Measurements from ENCODE around the gene PIP5K1B. TPM values are rescaled to one million over a fixed set of nuclear protein-coding genes. Genes with fewer than 3 reads are reported as not detected.

Gene PIP5K1B
- total and polyA plus RNA-seq, 2 experiments from 2014 or later, result 1.3 to 2.8 TPM

DNA sequence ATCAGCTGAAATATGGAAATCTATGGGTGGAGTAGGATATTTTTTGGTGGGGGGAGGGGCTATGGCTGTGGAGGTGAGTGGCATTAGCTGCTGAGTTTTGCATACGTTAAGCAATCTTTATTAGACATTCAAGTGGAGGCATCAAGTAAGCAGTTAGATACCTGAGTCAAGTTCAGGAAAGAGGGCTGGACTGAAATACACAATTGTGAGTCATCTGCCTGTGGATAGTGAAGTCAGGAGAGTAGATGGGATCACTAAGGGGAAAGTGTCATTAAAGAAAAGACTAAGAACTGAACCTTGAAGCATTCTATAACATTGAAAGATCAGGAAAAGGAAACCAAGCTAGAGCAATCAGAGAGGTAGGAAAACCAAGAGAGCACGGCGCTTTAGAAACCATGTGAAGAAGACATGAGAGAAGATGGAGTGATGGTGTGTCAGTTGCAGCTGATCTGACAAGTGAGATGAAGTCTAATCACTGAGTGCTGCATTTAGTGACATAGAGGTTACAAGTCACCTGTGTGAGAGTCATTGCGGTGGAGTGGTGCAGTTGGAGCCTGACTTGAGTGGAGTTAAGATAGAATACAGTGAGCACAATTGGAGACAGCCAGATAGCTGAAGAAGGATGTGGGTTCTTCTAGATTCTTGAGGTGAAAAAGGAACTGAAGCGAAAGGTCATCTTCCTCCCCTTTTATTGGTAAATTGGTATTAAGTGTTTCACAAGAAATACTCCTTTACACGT lies 88.7 kb downstream of the PIP5K1B start:
- H3K4me3 Mint-ChIP-seq, result no peak overlapping the region
- H3K4me1 ChIP-seq (ENCODE audit: insufficient read depth), result no peaks in the 10 kb centered on the region
- no peaks in the 10 kb centered on the region for H3K36me3 Mint-ChIP-seq (ENCODE audit: low read depth)
- no peaks in the 10 kb centered on the region for H3F3A ChIP-seq (replicated peaks; ENCODE audit: low read depth)
- no peaks in the 10 kb centered on the region for H3K79me2 ChIP-seq (replicated peaks; ENCODE audit: insufficient read depth)
- no peaks in the 10 kb centered on the region for H3K27me3 Mint-ChIP-seq (ENCODE audit: insufficient read depth, low read depth, poor library complexity)
- DNase-seq (ENCODE audit: low spot score) (no peak), ATAC-seq (no peak)
- H3K27me3 ChIP-seq (ENCODE audit: insufficient read depth), result no peaks in the 10 kb centered on the region
- H3K4me1 Mint-ChIP-seq, result peaks cover 9% of the 10 kb centered on the region; the same call in 2 of the 3 replicates
- H3K9me3 Mint-ChIP-seq, result no peaks in the 10 kb centered on the region
- H3K36me3 ChIP-seq (ENCODE audit: insufficient read depth), result no peaks in the 10 kb centered on the region
- no peak overlapping the region for H3K4me2 ChIP-seq
- H3K9me2 ChIP-seq (ENCODE audit: insufficient read depth), result no peaks in the 10 kb centered on the region
- H2AFZ ChIP-seq, result no peak overlapping the region
- H4K20me1 ChIP-seq (replicated peaks; ENCODE audit: insufficient read depth), result no peaks in the 10 kb centered on the region
- no peak for TF ChIP-seq EZH2phosphoT487 (IDR thresholded peaks at IDR 0.05; ENCODE audit: unreplicated experiment)
- TF ChIP-seq, protein P1, sequence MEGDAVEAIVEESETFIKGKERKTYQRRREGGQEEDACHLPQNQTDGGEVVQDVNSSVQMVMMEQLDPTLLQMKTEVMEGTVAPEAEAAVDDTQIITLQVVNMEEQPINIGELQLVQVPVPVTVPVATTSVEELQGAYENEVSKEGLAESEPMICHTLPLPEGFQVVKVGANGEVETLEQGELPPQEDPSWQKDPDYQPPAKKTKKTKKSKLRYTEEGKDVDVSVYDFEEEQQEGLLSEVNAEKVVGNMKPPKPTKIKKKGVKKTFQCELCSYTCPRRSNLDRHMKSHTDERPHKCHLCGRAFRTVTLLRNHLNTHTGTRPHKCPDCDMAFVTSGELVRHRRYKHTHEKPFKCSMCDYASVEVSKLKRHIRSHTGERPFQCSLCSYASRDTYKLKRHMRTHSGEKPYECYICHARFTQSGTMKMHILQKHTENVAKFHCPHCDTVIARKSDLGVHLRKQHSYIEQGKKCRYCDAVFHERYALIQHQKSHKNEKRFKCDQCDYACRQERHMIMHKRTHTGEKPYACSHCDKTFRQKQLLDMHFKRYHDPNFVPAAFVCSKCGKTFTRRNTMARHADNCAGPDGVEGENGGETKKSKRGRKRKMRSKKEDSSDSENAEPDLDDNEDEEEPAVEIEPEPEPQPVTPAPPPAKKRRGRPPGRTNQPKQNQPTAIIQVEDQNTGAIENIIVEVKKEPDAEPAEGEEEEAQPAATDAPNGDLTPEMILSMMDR (conservative IDR thresholded peaks at IDR 0.05; ENCODE audit: low read depth in 2 of 2), result no peak
- TF ChIP-seq EZH2 (IDR thresholded peaks at IDR 0.05; ENCODE audit: low read depth, unreplicated experiment), result no peak
- no peak overlapping the region for H3K4me3 ChIP-seq
- H3K27ac ChIP-seq (ENCODE audit: low read depth), result no peak overlapping the region
- H3K27ac Mint-ChIP-seq, result no peak overlapping the region

GRCh38 chr9:68794898-68795297 lies 89.9 kb downstream of the PIP5K1B start:
- H3K4me1 Mint-ChIP-seq, result peaks cover 9% of the 10 kb centered on the region; the same call in 2 of the 3 replicates
- Histone ChIP-seq H3K79me2 (replicated peaks; ENCODE audit: insufficient read depth) (no peaks in the 10 kb centered on the region), H4K20me1 (replicated peaks; ENCODE audit: insufficient read depth) (no peaks in the 10 kb centered on the region), H3K4me2 (no peak overlapping the region), H3K4me1 (ENCODE audit: insufficient read depth) (no peaks in the 10 kb centered on the region), H3K4me3 (no peak overlapping the region), H3K27me3 (ENCODE audit: insufficient read depth) (no peaks in the 10 kb centered on the region), H2AFZ (no peak overlapping the region), H3K9me2 (ENCODE audit: insufficient read depth) (peaks cover 1% of the 10 kb centered on the region; the same call in 1 of the 2 replicates), H3K27ac (ENCODE audit: low read depth) (no peak overlapping the region), H3F3A (replicated peaks; ENCODE audit: low read depth) (no peaks in the 10 kb centered on the region), H3K36me3 (ENCODE audit: insufficient read depth) (no peaks in the 10 kb centered on the region)
- DNase-seq (ENCODE audit: low spot score), result no peak
- H3K27me3 Mint-ChIP-seq (ENCODE audit: insufficient read depth, low read depth, poor library complexity), result no peaks in the 10 kb centered on the region
- TF ChIP-seq ZNF331 (CRISPR knock-in tag; IDR thresholded peaks at IDR 0.05; ENCODE audit: low read depth) (no peak), NANOG (IDR thresholded peaks at IDR 0.05; ENCODE audit: borderline replicate concordance) (no peak), POLR2AphosphoS5 (IDR thresholded peaks at IDR 0.05; ENCODE audit: low read depth) (no peak), EZH2 (IDR thresholded peaks at IDR 0.05; ENCODE audit: low read depth, unreplicated experiment) (no peak), CREB1 (CRISPR knock-in tag; IDR thresholded peaks at IDR 0.05; ENCODE audit: low read depth) (no peak), JUNB (IDR thresholded peaks at IDR 0.05; ENCODE audit: unreplicated experiment) (no peak), EZH2phosphoT487 (IDR thresholded peaks at IDR 0.05; ENCODE audit: unreplicated experiment) (no peak)
- H3K9me3 Mint-ChIP-seq, result no peaks in the 10 kb centered on the region
- H3K36me3 Mint-ChIP-seq (ENCODE audit: low read depth), result no peaks in the 10 kb centered on the region
- no peak overlapping the region for H3K27ac Mint-ChIP-seq
- no peak overlapping the region for H3K4me3 Mint-ChIP-seq
- ATAC-seq, result no peak

GRCh38 chr9:68795411-68795810 lies 90.4 kb downstream of the PIP5K1B start:
- Histone ChIP-seq H3K9me2 (ENCODE audit: insufficient read depth) (peaks cover 5% of the 10 kb centered on the region; the same call in 1 of the 2 replicates), H3K79me2 (replicated peaks; ENCODE audit: insufficient read depth) (no peaks in the 10 kb centered on the region), H3F3A (replicated peaks; ENCODE audit: low read depth) (no peaks in the 10 kb centered on the region), H3K4me3 (no peak overlapping the region), H2AFZ (no peak overlapping the region), H3K4me1 (ENCODE audit: insufficient read depth) (no peaks in the 10 kb centered on the region), H3K27ac (ENCODE audit: low read depth) (no peak overlapping the region), H3K36me3 (ENCODE audit: insufficient read depth) (no peaks in the 10 kb centered on the region), H3K27me3 (ENCODE audit: insufficient read depth) (no peaks in the 10 kb centered on the region), H3K4me2 (no peak overlapping the region), H4K20me1 (replicated peaks; ENCODE audit: insufficient read depth) (no peaks in the 10 kb centered on the region)
- H3K27me3 Mint-ChIP-seq (ENCODE audit: insufficient read depth, low read depth, poor library complexity), result no peaks in the 10 kb centered on the region
- peaks cover 9% of the 10 kb centered on the region; the same call in 2 of the 3 replicates for H3K4me1 Mint-ChIP-seq
- no peak for ATAC-seq
- no peaks in the 10 kb centered on the region for H3K9me3 Mint-ChIP-seq
- H3K36me3 Mint-ChIP-seq (ENCODE audit: low read depth), result no peaks in the 10 kb centered on the region
- no peak overlapping the region for H3K4me3 Mint-ChIP-seq
- H3K27ac Mint-ChIP-seq, result no peak overlapping the region
- DNase-seq (ENCODE audit: low spot score), result no peak
- no peak for TF ChIP-seq EZH2phosphoT487 (IDR thresholded peaks at IDR 0.05; ENCODE audit: unreplicated experiment)
- no peak for TF ChIP-seq JUNB (IDR thresholded peaks at IDR 0.05; ENCODE audit: unreplicated experiment)
- no peak for TF ChIP-seq NANOG (IDR thresholded peaks at IDR 0.05; ENCODE audit: borderline replicate concordance)
- TF ChIP-seq STAT1 (IDR thresholded peaks at IDR 0.05; ENCODE audit: unreplicated experiment), result no peak
- TF ChIP-seq ZNF114 (CRISPR knock-in tag; IDR thresholded peaks at IDR 0.05), result no peak
- no peak for TF ChIP-seq EZH2 (IDR thresholded peaks at IDR 0.05; ENCODE audit: low read depth, unreplicated experiment)
- TF ChIP-seq POLR2AphosphoS5 (IDR thresholded peaks at IDR 0.05; ENCODE audit: low read depth), result no peak
- TF ChIP-seq ZNF331 (CRISPR knock-in tag; IDR thresholded peaks at IDR 0.05; ENCODE audit: low read depth), result no peak
- TF ChIP-seq, protein P2, sequence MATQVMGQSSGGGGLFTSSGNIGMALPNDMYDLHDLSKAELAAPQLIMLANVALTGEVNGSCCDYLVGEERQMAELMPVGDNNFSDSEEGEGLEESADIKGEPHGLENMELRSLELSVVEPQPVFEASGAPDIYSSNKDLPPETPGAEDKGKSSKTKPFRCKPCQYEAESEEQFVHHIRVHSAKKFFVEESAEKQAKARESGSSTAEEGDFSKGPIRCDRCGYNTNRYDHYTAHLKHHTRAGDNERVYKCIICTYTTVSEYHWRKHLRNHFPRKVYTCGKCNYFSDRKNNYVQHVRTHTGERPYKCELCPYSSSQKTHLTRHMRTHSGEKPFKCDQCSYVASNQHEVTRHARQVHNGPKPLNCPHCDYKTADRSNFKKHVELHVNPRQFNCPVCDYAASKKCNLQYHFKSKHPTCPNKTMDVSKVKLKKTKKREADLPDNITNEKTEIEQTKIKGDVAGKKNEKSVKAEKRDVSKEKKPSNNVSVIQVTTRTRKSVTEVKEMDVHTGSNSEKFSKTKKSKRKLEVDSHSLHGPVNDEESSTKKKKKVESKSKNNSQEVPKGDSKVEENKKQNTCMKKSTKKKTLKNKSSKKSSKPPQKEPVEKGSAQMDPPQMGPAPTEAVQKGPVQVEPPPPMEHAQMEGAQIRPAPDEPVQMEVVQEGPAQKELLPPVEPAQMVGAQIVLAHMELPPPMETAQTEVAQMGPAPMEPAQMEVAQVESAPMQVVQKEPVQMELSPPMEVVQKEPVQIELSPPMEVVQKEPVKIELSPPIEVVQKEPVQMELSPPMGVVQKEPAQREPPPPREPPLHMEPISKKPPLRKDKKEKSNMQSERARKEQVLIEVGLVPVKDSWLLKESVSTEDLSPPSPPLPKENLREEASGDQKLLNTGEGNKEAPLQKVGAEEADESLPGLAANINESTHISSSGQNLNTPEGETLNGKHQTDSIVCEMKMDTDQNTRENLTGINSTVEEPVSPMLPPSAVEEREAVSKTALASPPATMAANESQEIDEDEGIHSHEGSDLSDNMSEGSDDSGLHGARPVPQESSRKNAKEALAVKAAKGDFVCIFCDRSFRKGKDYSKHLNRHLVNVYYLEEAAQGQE (IDR thresholded peaks at IDR 0.05; ENCODE audit: unreplicated experiment), result no peak

Measured in GM23338 (cell line).